ENCODE results near the gene SLC25A34.
"Not testable (repeated sequence)": the region's sequence is repeated elsewhere in the genome, so short reads cannot be mapped to it uniquely, and the experiment has no call there.

SLC25A34 gene

DNA sequence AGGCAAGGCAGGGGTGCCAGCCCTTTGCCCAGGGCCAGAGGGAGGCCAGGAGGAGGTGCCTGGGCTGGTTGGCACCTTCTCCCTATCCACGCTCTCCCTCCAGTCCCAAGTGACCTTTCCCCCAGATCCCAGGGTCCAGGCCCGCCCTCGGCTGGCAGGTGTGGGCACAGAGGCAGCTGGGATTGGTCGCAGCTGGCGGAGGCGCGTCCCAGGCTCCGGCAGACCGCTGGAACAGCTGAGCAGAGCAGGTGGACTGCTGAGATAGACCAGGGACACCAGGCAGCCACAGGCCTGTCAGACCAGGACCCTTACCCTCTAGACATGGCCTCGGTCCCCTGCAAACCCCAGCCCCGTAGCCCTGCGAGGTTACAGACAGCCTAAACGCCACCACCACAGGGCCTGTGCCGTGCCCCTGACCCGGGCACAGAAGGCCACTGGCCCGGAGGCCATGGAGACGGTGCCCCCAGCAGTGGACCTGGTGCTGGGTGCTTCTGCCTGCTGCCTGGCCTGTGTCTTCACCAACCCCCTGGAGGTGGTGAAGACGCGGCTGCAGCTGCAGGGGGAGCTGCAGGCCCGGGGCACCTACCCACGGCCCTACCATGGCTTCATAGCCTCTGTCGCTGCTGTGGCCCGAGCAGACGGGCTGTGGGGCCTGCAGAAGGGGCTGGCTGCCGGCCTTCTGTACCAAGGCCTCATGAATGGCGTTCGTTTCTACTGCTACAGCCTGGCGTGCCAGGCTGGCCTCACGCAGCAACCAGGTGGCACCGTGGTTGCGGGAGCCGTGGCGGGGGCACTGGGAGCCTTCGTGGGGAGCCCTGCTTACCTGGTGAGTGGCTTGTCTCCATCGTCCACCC is at the start of gene SLC25A34:
SLC25A34 (plus strand) TSS at position 221 of the 854 bp plus-strand sequence; CDS start at position 449, 228 bp downstream.
- DNase-seq (ENCODE audit: low read depth), result no peak

DNA sequence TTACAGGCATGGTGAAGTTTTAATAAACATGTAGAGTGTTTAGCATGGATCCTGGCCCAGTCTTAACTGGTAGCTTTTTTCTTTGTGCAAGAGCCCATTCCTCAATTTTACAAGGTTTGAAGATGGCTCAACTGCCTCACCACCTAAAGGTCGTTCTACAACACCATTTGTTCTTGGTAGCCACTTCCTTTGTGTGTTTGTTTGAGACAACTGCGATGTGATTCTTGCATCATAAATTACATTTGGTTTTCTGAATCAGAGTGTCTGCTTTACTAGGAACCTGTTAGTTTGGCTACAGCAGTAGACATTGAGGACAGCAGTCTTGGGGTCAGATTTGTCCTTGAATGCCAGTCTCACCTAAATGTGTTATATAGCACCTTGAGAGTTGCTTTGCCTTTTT is 48.6 kb upstream of the SLC25A34 start:
- DNase-seq (ENCODE audit: low read depth), result no peak

DNA sequence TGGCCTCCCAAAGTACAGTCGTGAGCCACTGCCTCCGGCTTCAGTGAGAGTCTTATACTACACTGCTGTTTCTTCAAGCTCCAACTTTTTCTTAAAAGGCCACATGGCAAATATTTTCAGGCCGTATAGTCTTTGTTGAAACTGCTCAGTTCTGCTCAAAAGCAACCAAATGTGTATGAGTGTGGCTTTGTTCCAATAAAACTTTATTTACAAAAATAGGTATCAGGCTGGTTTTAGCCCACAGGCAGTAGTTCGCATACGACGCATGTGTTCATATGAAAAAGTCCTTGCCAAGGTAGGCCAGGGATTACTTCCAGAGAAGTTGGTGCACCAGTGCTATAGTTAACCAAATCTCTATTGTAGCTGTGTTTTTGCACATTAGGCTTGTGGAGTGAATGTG is 45.7 kb upstream of the SLC25A34 start:
- no peak for DNase-seq (ENCODE audit: low read depth)

DNA sequence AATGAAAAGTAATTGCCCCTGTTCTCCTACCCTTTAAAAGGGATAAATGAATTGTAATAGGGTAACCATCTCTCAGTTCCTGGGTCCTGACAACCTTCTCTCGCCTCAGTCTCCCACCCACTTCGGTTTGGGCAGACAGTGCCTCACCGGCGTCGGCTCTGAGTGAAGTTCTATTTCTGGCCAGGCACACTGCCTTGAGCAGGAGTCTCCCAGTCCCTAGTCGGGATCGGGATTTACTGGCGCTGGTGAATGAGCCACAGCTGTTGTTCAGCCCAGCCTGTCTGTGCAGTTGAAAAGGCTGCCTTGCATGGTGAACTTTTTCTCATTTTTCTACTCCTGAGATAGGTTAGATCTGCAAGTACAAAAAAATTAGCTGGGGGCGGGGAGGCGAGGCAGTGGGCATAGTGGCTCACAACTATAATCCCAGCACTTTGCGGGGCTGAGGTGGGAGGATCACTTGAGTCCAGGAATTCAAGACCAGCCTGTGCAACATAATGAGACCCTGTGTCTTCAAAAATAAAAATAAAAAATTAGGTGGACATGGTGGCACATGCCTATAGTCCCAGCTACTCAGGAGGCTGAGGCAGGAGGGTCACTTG is 44.5 kb upstream of the SLC25A34 start:
- DNase-seq (ENCODE audit: low read depth), result no peak

DNA sequence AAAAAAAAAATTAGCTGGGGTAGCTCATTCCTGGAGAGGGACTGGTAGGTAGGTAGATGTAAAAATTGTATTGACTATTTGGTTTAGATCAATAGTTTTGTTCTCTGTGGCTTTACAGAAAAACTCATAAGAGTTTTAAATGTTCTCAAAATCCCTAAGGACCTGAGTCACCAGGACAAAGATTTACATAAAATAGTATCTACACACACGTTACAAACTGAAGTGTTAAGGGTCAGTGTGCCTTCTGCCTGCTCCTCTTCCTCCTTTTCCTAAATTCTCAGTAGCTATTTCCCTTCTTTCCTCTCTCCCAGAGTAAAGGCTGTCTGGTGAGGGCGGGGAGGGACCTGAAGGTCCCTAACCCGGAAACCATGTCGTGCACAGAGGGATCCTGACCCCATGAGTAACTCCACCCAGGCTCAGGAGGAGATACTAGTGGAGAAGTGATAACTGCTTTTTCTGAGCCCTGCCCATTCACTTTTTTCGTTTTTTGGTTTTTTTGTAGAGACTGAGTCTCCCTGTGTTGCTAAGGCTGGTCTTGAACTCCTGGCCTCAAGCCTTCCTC is 43.9 kb upstream of the SLC25A34 start:
- no peak for DNase-seq (ENCODE audit: low read depth)

DNA sequence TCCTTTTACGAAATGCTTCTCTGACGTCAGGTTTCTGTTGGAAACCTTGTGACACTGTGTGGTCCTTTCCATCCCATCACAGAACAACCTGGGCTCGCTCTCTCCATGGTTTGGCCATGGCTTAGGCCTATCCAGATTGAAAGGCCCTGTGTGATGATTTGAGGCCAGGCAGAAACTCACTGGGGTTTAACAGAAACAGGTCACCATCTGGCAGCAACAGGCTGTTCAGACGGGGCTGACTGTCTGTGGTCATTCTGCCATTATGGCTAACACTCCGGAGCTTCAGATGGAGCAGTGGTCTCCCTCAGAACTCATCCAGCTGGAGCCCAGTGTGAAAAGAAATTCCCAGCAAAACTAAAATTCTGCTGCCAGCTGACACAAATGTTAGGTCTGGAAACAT is 42.7 kb upstream of the SLC25A34 start:
- DNase-seq (ENCODE audit: low read depth), result no peak

DNA sequence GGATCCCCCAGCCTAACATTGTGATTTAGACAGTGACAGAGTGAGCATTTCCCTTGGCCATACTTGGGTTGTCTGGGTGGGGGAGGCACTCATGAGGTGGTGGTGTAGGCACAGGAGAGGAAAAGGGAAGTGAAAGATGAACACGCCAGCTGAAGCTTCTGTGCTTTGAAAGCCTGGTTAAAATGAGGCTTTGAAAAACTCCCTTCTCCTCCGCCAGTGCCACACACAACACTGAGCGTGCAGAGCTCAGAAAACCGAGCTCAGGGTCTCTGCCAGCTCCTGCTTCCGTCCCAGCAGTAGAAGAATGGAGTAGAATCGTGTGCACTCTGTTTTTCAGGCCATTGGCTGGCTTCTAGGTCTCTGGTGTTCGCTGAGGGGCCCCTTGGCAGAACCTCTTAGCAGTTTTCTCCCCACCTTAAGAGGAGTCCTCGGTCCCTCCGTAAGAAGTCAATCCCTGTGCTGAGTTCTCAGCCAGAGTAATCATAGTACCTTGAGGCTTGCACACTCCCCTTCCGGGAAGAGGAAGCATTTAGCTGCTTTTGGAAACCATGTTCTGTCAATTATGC is 39.0 kb upstream of the SLC25A34 start:
- DNase-seq (ENCODE audit: low read depth), result no peak

DNA sequence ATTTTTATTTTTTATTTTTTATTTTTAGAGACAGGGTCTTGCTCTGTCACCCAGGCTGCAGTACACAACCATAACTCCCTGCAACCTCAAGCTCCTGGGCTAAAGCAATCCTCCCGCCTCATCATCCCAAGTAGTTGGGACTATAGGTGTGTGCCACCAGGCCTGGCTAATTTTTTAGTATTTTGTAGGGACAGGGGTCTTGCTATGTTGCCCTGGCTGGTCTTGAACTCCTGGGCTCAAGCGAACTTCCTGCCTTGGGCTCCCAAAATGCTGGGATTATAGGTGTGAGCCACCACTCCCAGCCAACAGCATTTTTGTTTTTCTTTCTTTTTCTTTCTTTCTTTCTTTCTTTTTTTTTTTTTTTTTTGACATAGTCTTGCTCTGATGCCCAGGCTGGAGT is 37.9 kb upstream of the SLC25A34 start:
- no peak for DNase-seq (ENCODE audit: low read depth)

DNA sequence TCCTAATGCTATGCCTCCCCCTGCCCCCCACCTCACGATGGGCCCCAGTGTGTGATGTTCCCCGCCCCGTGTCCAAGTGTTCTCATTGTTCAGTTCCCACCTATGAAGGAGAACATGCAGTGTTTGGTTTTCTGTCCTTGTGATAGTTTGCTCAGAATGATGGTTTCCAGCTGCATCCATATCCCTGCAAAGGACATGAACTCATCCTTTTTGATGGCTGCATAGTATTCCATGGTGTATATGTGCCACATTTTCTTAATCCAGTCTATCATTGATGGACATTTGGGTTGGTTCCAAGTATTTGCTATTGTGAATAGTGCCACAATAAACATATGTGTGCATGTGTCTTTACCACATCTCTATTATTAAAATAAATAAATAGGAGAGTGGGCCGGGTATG is 36.7 kb upstream of the SLC25A34 start:
- DNase-seq (ENCODE audit: low read depth), result not testable (repeated sequence)

DNA sequence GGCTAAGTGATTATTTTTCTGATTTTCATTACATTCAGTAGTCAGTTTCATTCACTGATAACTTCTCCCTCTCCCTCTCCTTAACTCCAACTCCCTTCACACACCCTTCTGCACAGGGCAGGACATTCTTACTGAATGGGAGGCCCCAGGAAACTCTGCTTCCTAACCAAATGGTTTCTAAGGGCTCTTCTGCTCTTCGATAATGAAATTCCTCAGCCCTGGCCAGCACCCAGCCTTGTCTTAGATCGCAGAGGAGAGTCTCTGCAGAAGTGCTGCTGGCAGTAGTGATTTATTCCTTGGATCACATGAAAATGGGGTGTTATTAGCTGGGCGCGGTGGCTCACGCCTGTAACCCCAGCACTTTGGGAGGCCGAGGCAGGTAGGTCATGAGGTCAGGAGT is 35.5 kb upstream of the SLC25A34 start:
- no peak for DNase-seq (ENCODE audit: low read depth)

DNA sequence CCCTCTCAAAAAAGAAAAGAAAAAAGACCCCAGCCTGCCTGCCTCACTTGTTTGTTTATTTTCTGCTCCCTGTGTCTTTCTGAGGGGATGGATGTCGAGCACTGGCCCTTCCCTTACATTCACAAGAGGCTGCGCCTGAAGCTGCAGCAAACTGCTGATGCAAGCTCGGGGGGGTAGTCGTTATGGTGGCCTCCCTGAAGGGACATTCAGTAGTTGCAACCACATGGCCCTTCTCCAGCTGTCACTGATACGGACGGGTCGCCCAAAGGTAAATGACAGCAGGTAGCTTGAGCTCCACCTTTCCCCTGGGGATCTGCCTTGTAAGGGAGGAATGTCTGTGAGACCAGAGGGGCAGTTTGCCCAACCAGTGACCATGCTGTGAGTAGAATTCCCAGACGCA is 34.3 kb upstream of the SLC25A34 start:
- no peak for DNase-seq (ENCODE audit: low read depth)

DNA sequence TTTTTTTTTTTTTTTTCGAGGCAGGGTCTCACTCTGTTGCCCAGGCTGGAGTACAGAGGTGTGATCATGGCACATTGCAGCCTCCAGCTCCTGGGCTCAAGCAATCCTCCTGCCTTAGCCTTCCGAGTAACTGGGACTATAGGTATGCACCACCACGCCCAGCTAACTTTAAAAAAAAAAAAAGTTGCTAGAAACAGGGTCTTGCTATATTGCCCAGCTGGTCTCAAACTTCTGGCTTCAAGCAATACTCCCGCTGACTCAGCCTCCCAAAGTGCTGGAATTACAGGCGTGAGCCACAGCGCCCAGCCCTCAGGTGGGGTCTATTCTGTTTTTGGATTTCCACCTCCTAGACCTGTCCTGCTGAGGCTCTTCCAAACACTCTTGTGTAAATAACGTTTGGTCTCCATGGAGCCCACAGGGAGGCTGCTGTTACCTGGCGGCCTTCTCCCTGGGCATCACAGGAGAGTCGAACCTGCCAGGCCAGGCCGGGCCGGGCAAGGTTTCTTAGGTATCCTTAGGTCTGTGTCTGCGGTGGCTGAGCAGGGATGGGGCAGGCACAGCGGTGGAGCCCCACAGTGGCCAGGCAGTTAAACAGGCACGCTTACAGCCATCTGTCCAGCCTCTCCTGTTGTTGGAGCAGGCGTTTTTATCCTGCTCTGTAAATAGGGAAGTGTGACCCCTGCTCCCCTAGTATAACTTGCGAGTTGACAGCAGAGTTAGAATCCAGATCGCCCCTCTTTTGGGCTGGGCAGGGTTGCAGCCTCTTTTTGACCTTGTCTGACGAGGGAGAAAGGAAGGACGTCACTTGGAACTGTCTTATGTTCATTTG is 33.1 kb upstream of the SLC25A34 start:
- DNase-seq (ENCODE audit: low read depth), result peak; percentile 24

DNA sequence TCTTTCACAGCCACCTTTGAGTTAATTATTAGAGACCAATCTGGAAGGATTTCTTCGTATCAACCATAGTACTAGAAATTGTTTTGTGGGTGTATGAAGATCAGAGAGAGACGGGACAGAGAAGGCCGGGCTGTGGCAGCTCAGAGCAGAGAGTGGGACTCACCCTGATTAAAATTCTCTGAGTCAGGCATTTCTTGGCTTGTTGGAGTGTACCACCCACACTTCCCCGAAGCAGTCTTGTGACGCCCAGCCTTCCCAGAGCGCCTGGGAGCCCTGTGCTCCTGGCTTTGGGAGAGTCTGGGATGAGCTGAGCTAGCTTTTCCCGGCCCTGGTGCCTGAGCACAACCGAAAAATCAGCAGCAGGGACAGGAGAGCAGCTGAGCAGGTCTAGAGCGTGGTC is 32.5 kb upstream of the SLC25A34 start:
- DNase-seq (ENCODE audit: low read depth), result peak; percentile 82

DNA sequence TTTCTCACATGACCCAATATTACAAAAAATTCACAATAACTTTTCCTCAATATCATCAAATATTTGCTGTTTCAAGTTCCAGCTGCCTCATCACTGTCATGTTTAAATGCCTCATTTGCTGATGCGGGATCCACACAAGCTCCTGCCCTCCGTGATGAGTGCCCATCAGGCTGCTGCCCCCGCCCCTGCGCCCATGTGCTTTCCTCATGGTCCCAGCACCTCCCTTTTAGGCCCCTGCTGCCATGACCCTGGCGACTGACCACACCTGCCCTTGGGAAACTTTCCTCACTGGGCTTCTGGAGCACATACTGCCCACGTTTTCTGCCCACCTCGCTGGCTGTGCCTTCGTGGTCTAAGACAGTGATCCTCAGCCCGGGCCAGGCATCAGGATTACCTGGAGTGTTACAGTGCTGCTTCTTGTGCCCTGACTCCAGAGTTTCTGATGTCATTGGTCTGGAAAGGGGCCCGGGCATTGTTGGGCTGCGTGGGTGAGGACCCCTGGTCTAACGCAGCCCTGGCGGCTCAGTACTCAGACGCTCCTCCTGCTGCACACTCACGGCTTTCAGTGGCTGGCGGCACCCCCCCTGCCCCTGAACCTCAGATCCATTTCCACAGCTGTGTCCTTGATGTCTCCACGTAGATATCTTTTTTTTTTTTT is 31.4 kb upstream of the SLC25A34 start:
- DNase-seq (ENCODE audit: low read depth), result no peak

DNA sequence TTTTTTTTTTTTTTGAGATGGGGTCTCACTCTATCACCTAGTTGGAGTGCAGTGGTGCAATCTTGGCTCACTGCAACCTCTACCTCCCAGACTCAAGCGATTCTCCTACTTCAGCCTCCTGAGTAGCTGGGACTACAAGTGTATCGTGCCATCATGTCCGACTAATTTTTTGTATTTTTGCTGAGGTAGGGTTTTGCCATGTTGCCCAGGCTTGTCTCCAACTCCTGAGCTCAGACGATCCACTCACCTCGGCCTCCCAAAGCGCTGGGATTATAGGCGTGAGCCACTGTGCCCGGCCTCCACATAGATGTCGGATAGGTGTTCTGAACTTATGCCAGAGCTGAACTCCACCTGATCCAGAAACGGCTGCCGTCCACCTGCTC is 30.9 kb upstream of the SLC25A34 start:
- DNase-seq (ENCODE audit: low read depth), result no peak

DNA sequence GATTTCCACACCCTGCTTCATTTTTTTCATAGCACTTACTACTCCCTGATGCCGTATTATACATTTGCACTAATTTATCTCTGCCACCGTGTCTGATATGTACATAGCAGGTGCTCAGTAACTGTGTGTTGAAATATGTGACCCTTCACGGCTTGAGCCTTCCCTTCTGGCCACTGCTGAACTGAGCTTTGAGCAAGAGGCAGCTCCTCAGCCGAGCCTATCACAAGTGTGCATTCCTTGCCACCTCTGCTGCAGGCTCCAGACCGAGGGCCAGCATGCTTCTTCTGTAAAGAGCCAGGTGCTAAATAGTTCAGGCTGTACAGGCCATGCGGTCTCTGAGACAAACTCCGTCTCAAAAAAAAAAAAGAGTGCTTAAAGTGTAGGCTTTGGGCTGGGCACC is 29.3 kb upstream of the SLC25A34 start:
- no peak for DNase-seq (ENCODE audit: low read depth)

DNA sequence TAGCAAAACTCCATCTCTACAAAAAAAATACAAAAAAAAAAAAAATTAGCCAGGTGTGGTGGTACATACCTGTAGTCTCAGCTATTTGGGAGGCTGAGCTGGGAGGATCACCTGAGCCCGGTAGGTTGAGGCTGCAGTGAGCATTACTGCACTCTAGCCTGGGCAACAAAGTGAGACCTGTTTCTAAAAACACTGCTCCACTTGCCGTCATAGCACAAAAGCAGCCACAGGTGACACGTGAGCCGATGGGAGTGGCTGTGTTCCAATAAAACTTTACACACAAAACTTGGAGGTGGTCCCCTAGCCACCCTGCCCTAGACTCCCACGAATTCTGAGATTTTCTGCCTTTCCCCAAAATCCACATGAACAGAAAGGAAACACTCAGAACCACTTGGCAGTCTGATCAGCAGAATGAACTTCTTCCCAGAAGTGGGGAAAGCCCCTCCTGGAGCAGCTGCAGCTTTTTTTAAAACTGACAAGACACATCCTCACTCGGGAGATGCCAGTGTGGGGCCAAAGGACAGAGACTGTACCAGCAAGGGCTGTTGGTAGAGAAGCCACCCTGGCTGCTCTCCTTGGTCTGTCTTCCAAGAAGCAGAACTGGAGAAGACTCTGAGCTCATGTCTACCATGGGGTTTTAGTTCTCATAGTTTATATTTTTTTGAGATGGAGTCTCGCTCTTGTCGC is 28.7 kb upstream of the SLC25A34 start:
- no peak for DNase-seq (ENCODE audit: low read depth)

DNA sequence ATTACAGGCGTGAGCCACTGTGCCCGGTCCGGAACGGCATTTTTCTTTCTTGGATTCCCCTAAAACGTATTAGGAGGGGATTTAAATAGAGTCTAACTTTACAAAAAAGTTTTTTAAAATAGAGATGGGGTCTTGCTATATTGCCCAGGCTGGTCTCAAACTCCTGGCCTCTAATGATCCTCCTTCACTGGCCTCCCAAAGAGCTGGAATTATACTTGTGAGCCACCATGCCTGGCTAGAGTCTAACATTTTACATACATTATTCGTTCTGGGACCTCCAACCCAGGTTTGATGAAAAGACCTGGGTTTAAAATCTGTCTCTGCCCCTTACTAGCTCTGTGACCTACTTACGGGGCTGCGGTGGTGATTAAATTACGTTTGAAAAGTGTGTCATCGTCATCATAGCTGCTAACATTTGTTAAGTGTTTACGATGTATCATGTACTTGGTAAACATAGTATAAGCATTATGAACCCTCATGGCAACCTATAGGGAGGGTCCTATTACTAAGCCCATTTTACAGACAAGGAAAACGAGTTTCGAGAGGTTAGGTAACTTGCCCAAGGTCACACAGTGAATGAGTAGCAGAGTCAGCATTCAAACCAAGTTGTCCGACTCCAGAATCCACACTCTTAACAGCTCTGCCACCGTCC is 27.4 kb upstream of the SLC25A34 start:
- no peak for DNase-seq (ENCODE audit: low read depth)

DNA sequence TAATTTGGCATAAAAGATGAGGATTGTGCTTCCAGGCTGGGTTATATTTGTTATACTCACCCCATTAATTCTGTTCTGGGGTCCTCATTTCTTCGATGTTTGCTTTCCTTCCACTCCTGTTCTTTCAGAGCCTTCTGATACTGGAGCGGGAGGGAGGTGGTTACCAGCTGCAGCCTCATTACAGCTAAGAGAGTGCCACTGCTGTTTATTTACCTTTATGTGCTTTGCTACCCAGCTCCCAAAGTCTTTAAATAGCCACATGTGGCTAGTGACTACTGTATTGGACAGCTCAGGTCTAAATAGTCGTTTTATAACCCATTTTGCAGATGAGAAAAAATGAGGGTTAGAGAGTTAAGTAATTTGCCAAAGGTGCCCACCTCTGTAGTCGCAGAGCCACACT is 26.8 kb upstream of the SLC25A34 start:
- DNase-seq (ENCODE audit: low read depth), result no peak

DNA sequence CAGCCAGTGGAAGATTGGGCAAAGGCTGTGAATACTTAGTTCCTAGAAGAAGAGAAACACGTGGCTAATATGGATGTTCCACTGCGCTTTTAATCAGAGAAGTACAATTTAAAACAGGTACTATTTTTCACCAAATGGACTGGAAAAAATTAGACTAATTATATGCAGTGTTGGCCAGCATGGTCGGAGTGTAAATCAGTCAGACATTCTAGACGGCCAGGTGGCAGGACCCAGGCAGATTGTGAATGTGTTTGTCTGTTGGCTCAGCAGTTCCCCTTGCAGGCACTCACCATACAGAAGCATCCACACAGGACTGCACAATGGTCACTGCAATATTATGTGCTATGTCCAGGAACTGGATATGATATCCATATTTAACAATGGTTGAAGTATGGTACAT is 23.9 kb upstream of the SLC25A34 start:
- no peak for DNase-seq (ENCODE audit: low read depth)

All from ELR (cell line).